T-helper 1 cell treated with Interleukin-12 subunit alpha and Interleukin-12 subunit beta and Interleukin-4 antibody, amounts not matched to agents 30 μg/mL and 1 μg/mL, for 36 hours (primary cell): Measurements from ENCODE around the gene KIR2DL1.
"Not testable (repeated sequence)": the region's sequence is repeated elsewhere in the genome, so short reads cannot be mapped to it uniquely, and the experiment has no call there.

ENCODE experiments used
- H3K27ac Mint-ChIP-seq: one replicate; pipeline ENCODE4 v1.8.0; 2021; ENCODE audit warnings: mild to moderate bottlenecking, mixed read lengths
- H3K27me3 Mint-ChIP-seq: one replicate; pipeline ENCODE4 v1.8.0; 2021; ENCODE audit warnings: low read depth, mixed read lengths
- H3K36me3 Mint-ChIP-seq: one replicate; pipeline ENCODE4 v1.8.0; 2021; ENCODE audit warnings: low read depth, mixed read lengths
- H3K4me1 Mint-ChIP-seq: one replicate; pipeline ENCODE4 v1.8.0; 2021; ENCODE audit warnings: low read depth, mixed read lengths
- H3K4me3 Mint-ChIP-seq: one replicate; pipeline ENCODE4 v1.8.0; 2021; ENCODE audit warnings: mild to moderate bottlenecking, moderate library complexity, mixed read lengths
- H3K9me3 Mint-ChIP-seq: one replicate; pipeline ENCODE4 v1.8.0; 2021; ENCODE audit warnings: mixed read lengths

Gene KIR2DL1

DNA sequence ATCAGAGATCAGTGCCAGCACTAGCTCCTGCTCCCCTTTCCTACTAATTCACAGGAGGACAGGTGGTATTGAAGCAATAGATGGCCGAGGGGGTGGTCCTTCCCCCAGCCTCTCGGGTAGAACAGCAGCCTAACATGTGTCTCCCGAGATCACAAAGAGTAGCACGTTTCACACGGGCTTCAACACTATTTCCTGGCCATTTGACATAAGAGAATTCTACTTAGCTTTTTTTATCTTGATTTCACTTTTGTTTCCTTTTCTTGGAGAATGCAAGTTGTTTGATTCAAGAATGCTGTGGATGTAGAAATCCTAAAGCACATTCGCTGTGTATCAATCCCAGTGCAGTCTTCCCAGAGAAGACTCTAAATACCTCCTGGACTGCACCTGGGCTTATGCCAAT, 19.3 kb upstream of the KIR2DL1 start:
- not testable (repeated sequence) for H3K36me3 Mint-ChIP-seq, H3K27ac Mint-ChIP-seq, H3K4me3 Mint-ChIP-seq, H3K27me3 Mint-ChIP-seq, H3K4me1 Mint-ChIP-seq, H3K9me3 Mint-ChIP-seq

- H3K36me3 Mint-ChIP-seq, H3K27ac Mint-ChIP-seq, H3K4me1 Mint-ChIP-seq, H3K4me3 Mint-ChIP-seq, H3K27me3 Mint-ChIP-seq, H3K9me3 Mint-ChIP-seq: not testable (repeated sequence)
These were observed 13.1 kb upstream of the KIR2DL1 start for GRCh38 chr19:54756204-54757110.

DNA sequence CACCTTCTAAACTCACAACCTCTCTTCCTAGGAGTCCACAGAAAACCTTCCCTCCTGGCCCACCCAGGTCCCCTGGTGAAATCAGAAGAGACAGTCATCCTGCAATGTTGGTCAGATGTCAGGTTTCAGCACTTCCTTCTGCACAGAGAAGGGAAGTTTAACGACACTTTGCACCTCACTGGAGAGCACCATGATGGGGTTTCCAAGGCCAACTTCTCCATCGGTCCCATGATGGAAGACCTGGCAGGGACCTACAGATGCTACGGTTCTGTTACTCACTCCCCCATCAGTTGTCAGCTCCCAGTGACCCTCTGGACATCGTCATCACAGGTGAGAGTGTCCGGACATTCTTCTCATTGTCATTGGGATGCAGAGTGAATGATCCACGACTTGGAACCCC, 11.0 kb upstream of the KIR2DL1 start:
- not testable (repeated sequence) for H3K36me3 Mint-ChIP-seq, H3K9me3 Mint-ChIP-seq, H3K4me3 Mint-ChIP-seq, H3K27ac Mint-ChIP-seq, H3K4me1 Mint-ChIP-seq, H3K27me3 Mint-ChIP-seq

- H3K4me1 Mint-ChIP-seq, H3K4me3 Mint-ChIP-seq, H3K36me3 Mint-ChIP-seq, H3K9me3 Mint-ChIP-seq, H3K27me3 Mint-ChIP-seq, H3K27ac Mint-ChIP-seq: not testable (repeated sequence)
These were observed 5.4 kb upstream of the KIR2DL1 start for GRCh38 chr19:54764219-54764618.

DNA sequence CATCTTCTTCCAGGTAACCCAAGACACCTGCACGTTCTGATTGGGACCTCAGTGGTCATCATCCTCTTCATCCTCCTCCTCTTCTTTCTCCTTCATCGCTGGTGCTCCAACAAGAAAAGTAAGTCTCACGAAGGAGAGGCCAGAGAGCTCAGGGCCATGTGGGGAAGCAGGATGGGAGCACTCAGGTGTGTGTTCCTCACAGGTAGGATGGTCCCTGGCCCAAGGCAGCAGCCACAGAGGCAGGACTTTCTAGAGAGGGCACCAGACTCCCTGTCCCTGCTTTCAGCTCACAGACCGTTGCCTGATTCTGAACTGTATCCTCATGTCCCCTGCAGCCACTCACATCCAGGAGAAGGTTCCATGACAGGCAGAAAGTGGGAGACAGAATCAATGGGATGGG, 3.1 kb upstream of the KIR2DL1 start:
- H3K27me3 Mint-ChIP-seq, H3K36me3 Mint-ChIP-seq, H3K4me3 Mint-ChIP-seq, H3K9me3 Mint-ChIP-seq, H3K4me1 Mint-ChIP-seq, H3K27ac Mint-ChIP-seq: not testable (repeated sequence)

GRCh38 chr19:54770511-54770910, 918 bp downstream of the KIR2DL1 start:
- H3K4me3 Mint-ChIP-seq, H3K27ac Mint-ChIP-seq, H3K9me3 Mint-ChIP-seq, H3K27me3 Mint-ChIP-seq, H3K36me3 Mint-ChIP-seq, H3K4me1 Mint-ChIP-seq: not testable (repeated sequence)

GRCh38 chr19:54771018-54771960, 1.7 kb downstream of the KIR2DL1 start:
- H3K36me3 Mint-ChIP-seq, H3K4me1 Mint-ChIP-seq, H3K4me3 Mint-ChIP-seq, H3K27me3 Mint-ChIP-seq, H3K9me3 Mint-ChIP-seq, H3K27ac Mint-ChIP-seq: not testable (repeated sequence)

DNA sequence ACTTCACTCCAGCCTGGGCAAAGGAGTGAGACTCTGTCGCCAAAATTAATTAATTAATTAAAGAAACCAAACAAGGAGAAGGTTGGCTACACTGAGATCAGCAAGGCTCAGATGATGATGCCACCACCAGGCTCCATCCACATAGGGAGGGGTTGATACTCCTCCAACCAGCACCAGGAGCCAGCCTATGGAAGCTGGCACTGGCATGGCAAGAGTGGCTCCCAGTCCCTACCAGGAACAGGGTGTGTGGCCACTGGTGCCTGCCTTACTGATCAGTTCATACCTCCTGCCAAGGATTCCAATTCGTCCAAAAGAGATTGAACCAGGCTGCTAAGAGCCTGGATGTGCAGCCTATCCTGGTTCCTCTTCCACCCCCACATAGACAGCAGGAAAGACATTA, 3.1 kb downstream of the KIR2DL1 start:
- H3K27ac Mint-ChIP-seq, H3K4me1 Mint-ChIP-seq, H3K27me3 Mint-ChIP-seq, H3K9me3 Mint-ChIP-seq, H3K36me3 Mint-ChIP-seq, H3K4me3 Mint-ChIP-seq: not testable (repeated sequence)

- not testable (repeated sequence) for H3K9me3 Mint-ChIP-seq, H3K4me1 Mint-ChIP-seq, H3K27me3 Mint-ChIP-seq, H3K27ac Mint-ChIP-seq, H3K36me3 Mint-ChIP-seq, H3K4me3 Mint-ChIP-seq
These were observed 5.7 kb downstream of the KIR2DL1 start for GRCh38 chr19:54775095-54775815.

DNA sequence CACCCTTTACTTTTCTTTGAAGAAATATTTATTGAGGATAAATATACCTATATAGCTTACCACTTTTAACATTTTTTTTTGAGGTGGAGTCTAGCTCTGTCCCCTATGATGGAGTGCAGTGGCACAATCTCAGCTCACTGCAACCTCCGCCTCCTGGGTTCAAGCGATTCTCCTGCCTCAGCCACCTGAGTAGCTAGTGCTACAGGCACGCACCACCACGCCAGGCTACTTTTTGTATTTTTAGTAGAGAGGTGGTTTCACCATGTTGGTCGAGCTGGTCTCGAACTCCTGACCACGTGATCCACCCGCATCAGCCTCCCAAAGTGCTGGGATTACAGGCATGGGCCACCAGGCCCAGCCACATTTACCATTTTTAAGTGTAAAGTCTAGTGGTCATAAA, 6.2 kb downstream of the KIR2DL1 start:
- not testable (repeated sequence) for H3K4me1 Mint-ChIP-seq, H3K27me3 Mint-ChIP-seq, H3K36me3 Mint-ChIP-seq, H3K4me3 Mint-ChIP-seq, H3K9me3 Mint-ChIP-seq, H3K27ac Mint-ChIP-seq

DNA sequence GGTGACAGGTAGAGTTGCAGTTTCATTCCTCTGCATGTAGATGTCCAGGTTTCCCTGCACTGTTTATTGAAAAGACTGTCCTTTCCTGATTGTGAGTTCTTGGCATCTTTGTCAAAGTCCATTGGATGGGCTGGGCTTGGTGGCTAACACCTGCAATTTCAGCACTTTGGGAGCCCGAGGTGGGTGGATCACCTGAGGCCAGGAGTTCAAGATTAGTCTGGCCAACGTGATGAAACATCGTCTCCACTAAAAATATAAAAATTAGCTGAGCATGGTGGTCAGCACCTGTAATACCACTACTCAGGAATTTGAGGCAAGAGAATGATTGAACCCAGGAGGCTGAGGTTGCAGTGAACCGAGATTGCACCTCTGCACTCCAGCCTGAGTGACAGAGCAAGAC, 8.3 kb downstream of the KIR2DL1 start:
- not testable (repeated sequence) for H3K4me1 Mint-ChIP-seq, H3K4me3 Mint-ChIP-seq, H3K9me3 Mint-ChIP-seq, H3K27ac Mint-ChIP-seq, H3K27me3 Mint-ChIP-seq, H3K36me3 Mint-ChIP-seq

DNA sequence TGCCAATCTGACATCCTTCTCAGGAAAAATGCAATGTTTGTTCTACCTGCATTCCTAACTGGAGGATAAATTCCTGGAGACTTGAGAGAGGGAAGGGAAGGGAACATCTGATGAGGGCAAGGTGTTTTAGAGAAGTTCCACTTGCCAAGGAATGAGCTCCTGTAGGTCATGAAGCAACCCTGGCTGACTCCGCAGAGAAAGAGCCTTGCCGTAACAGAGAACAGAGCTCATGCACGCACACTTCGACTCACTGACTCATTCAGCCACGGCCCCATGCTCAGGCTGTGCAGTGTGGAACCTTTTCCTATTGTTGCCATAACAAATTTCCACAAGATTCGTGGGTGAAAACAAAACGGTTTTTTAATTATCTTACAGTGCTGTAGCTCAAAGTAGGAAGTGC, 9.3 kb downstream of the KIR2DL1 start:
- not testable (repeated sequence) for H3K27me3 Mint-ChIP-seq, H3K4me1 Mint-ChIP-seq, H3K36me3 Mint-ChIP-seq, H3K27ac Mint-ChIP-seq, H3K9me3 Mint-ChIP-seq, H3K4me3 Mint-ChIP-seq

- H3K4me3 Mint-ChIP-seq, H3K27me3 Mint-ChIP-seq, H3K9me3 Mint-ChIP-seq, H3K27ac Mint-ChIP-seq, H3K36me3 Mint-ChIP-seq, H3K4me1 Mint-ChIP-seq: not testable (repeated sequence)
These were observed 13.3 kb downstream of the KIR2DL1 start for GRCh38 chr19:54782916-54783315.

GRCh38 chr19:54786091-54786723, 16.6 kb downstream of the KIR2DL1 start:
- H3K27ac Mint-ChIP-seq, H3K9me3 Mint-ChIP-seq: not testable (repeated sequence)

More at GRCh38 chr19:54786091-54786723, 16.6 kb downstream of the KIR2DL1 start:
- H3K36me3 Mint-ChIP-seq, H3K4me1 Mint-ChIP-seq, H3K27me3 Mint-ChIP-seq, H3K4me3 Mint-ChIP-seq: not testable (repeated sequence)
